Measurements from ENCODE around the gene ZRANB1. TPM values are rescaled to one million over a fixed set of nuclear protein-coding genes. Genes with fewer than 3 reads are reported as not detected.
A peak's percentile ranks its signal among the peaks of the same experiment; 100 is the strongest.

Gene ZRANB1
- total RNA-seq, 1 donor from 2014 or later, result 15.1 TPM

DNA sequence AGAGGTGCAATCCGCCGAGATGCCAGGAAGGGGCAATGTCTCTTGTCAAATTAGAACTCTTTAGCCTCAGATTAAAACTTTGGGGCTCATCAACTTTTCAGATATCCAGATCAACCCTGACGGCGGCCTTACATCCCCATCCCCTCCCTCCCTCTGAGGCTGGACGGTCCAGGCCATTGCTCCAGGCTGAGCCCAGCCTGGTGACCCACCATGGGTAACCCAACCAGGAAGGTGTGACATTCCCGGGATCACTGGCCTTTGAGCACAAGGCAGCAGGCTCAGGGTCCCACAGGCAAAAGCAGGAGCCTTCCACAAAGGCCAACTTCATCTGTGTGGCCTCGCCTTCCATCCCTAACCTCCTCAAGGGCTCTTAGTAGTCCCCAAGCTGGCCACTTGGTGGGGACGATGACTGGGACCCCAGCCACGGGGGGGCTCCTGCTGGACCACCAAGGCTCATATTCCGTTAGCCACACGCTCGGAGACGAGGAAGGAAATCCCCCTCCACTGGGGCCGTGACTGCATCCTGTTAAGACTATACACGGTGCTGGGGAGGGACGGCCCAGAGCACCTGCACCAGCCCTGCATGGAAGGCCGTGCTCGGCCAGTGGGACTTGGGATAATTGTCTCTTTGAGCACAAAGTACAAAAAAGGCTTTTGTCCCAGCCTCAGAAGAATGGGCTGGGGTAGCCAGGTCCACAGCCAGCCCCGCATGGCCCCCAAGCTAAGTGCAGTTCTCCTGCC is 62.8 kb downstream of the ZRANB1 start:
- DNase-seq (ENCODE audit: low read depth in 2 of 2), result no peak

DNA sequence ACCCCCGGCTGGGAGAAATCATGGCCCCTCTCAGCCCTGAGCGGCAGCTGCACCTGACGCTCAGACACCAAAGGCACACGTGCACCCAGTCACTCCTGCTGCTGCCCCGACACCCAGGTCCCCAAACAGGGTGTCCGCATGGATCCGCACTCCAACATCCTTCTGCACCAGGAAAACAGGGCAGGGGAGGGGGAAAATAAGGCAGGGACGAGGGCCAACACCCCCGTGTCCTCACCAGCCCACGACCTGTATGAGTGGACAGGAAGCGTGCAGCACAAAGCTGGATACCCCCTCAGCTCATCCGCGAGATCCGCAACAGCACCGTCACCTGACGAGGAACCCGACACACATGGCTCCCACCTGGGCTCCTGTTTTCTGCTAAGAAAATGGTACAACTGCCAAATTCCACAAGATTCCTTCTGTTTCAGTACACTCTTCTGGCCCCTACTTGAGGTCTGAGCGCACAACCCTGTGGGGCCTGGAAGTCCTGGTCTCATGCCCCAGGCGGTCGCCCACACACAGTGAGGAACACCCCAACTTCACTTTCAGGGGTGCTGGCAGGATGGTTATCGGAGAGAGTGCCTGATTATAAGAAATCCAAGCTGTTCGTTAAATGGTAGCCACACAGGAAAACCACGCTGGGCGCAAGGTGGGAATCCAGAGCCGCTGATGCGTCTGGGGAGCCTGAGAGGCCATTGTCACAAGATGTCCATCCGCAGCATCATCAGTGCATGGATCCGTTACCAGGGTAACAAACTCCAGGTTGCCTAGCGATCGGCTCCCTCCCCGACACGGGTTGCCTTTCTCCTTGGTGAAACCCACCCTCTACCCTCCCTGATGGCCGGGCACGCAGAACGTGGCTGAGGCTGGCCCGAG is 63.6 kb downstream of the ZRANB1 start:
- no peak for DNase-seq (ENCODE audit: low read depth in 2 of 2)

DNA sequence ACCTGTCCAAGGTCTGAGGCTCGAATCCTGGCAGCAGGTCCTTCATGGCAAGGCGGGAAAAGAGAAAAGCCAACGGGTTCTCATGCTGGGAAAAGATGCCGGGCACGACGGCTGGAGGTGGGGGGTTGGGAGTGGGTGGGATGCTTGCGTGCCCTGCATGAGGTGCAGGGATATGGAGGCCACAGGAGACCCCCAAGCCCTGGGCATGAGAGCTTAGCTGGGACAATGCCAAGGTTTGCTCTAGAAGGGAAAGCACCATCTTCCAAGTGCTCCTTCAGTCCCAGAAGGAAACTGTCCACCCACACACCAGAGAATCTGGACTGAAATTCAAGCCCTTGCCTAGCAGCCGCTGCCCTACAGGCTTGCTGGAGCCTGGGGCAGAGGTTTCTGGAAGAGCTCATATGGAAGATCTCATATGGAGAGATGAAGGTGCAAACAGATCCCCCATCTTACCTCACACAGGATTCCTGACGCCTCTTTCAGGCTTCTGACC is 64.3 kb downstream of the ZRANB1 start:
- DNase-seq (ENCODE audit: low read depth in 2 of 2), result no peak

DNA sequence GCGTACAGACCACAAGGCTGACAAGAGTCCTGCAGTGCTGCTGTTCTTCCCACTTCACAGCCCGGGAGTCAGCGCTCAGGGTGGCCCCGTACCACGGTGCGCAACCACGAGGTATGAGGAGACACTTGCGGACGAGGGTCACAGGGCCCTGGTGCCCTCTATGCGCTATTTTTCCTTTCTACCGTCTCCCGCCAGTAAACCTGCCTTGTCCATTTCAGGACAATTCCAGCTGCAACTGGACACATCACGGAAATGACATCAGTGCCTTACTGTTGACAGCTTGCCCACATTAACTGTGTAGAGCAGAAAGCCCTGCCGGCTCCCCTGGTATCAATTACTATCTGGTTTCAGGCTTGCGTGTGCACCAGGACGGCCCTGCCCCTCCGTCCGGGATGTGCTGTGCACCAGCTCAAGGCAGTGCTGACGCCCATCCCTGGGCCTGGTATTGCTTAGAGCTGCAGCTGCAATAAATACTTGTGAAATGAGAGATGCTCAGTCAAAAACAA is 65.1 kb downstream of the ZRANB1 start:
- peak; percentile 44 to 55 for DNase-seq (ENCODE audit: low read depth in 2 of 2)

DNA sequence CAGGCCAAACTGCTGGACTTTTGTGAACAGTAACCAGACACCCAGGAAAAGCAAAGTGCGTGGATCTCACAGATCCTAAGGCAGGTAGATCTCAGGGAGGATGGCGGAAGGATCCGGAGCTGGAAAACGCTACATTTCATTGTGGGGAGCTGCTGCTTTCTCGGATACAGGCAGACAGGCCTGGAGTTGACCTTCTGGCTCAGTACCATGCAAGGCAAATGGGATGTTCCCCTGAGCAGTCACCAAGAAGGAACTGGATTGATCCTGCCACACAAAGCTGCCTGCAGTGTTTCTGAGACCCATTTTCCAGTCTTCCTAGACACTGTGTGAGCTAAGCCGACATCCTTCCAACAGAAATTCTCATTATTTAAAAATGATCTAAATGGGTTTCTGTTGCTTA is 65.5 kb downstream of the ZRANB1 start:
- no peak for DNase-seq (ENCODE audit: low read depth in 2 of 2)

DNA sequence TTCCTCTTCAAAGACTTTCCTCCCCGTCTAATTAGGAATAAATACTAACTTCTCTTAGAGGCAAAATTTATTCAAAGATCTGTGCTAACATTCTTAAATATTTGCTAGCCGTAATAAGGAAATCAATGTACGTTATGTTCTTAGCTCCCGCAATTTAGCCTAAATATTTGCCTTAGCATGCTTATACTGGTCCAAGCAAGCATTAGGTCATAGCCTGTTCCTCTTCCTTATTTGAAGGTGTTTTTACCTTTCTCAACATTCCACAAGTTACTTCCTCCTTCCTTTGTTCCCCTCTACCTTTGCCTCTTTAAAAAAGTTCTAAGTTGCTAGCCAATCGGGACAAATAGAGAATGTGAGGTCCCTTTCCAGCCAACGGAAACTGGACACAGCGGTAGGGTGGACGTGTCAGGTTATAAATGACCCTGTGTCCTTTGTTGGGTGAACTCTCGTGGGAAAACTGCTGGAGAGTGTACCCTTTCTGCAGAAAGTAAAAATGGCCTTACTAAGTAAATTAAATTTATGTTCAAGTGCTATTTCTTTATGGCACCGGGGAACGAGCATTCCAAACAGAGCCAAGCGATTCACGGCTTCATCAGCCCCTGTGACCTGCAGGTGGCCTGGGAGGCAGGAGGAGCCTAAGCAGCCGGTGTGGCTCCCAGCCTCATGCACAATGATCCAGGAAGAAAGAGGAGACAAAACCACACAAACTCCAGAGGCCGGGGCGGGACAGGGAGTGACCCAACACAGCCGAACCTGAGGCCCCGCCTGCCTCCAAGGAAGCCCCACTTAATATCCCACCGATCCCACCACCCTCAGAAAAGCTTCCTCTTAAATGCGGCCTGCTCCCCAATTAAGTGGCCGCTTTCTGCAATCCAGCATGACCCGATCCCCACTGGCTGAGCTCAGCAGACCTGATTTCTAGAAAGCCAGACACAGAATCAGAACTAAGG is 67.0 kb downstream of the ZRANB1 start:
- DNase-seq (ENCODE audit: low read depth in 2 of 2), result no peak

DNA sequence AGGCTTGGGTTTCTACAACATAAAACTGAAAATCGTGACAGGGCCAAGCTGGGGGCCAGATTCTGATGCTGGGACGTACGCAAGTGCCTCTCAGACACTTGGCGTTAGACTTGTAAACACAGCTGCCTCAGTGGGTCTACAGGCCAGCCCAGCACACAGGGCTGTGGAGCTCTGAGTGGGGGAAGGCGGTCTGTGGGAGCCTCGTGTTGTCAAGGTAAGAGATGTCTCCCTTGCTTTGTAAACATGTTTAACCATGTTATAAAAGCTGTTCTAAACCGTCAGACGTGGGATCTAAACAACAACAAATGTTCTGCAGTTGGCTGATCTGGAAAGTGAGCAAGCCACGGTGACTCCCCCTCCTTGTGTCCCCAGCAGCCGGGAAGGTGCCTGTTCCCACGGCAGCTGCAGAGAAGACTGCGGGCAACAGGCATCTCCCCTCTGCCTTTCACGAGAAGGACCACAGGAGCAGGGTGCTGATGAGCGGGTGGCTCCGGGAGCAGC is 67.8 kb downstream of the ZRANB1 start:
- DNase-seq (ENCODE audit: low read depth in 2 of 2), result no peak

DNA sequence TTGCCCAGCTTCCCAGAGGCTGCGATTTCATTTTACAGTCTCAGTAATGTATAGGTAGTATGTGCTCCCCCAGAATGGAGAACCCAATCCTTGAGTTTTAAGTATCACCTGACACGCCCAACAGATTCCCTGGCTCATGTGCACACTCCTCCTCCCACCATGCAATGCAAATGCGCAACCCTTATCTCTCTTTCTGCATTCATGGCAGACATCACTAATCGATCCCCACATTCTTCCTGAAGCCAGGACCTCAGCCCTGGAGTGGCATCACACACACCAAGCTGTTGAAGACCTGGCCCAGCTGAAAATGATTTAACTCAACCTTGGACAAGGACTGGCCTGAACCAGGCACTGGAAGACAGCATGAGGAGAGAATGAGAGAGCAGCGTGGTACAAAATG is 68.4 kb downstream of the ZRANB1 start:
- DNase-seq (ENCODE audit: low read depth in 2 of 2), result no peak

DNA sequence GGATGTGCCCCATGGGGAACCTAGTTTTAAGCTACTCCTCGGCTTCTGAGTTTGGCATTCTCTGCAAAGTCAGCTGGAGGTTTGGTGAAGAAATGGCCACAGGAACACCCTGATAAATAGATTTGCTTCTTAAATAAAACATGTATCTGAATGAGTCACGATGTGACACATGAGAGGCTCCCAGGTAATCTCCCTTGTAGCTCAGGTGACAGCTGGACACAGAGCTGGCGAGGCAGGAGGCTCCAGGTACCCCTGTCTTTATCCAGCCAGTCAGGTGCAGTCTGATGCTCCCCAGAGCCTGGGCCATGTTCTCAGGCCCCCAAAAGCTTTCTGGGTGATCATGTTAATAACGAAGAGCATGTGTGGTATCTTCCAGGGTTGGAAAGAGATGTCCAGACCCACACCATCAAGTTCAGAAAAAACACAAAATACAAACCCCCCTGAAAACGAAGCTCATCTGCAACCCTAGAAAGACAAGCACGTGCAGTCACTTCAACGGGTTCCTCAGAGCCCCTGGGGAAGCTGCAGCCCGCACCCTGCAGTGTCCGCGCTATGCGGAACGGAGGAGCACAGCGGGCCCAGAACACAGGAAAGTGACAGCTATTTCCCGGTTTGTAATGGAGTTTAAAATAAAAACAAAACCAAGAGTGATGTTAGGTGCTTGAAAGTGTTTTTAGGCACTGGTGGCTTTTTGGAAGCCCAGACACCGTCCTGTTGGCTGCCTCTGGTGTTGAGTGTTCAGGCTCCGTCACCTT is 69.4 kb downstream of the ZRANB1 start:
- no peak for DNase-seq (ENCODE audit: low read depth in 2 of 2)

DNA sequence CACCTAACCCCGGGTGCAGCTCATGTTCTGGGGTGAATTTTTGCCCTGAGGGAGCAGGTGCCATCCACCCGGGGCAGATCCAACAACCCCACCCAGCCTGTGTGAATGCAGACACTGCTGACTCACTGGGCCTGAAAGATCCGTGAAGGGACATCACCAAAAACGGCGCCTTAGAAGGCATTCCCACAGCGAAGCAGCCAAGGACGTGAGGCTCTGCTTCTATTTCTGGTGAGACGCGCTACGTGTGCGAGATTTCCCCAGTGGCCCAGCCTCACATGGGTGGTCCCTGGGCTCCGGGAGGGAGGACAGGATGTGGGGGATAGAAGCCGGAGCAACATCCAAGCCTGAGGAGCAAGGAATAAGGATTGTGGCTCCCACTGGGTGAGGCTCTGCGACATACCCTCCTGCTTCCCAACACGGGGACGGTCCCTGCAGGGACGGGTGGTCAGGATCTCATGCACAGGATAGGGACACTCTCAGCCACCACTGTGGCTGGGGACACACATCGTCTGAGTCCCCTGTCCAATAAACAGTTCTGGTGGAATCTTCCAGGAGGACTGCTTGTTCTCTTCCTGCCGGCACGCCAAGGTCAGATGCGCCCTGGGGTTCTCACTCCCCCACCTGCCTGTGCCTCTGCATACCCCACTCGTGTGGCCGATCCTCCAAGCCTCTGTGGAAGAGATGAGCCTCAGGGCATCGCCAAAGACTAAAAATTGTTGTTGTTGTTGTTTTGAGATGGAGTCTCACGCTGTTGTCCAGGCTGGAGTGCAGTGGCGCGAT is 70.2 kb downstream of the ZRANB1 start:
- DNase-seq (ENCODE audit: low read depth in 2 of 2), result no peak

DNA sequence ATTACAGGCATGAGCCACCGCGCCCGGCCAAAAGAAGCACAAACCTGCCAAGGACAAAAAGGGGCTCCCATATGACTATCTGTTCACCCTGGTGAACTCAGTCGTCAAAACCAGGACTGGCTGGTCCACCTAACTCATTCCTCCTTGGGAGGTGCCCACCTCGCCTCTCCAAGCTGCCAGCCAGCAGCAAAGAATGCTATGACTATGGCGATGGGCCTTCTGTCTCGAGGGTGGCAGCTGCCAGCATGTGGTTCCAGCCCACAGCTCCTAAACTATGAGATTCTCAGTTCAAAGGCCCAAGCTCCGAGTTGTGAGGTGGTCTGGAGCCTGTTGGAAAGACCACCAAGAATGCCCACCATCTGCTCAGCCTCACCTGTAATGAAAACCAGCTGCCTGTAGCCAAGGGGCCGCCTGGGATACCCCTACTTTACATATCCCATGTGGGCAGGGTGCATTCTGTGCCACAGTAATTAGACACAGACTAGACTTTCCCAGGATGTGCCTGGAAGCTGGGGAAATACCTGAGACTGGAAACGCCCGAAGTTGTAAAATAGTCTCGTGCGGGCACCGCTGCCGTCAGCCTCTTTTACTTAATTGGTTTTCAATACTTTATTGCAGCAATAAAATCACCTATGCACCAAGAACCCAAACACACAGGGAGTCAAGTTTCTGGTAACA is 71.1 kb downstream of the ZRANB1 start:
- DNase-seq (ENCODE audit: low read depth in 2 of 2), result no peak

DNA sequence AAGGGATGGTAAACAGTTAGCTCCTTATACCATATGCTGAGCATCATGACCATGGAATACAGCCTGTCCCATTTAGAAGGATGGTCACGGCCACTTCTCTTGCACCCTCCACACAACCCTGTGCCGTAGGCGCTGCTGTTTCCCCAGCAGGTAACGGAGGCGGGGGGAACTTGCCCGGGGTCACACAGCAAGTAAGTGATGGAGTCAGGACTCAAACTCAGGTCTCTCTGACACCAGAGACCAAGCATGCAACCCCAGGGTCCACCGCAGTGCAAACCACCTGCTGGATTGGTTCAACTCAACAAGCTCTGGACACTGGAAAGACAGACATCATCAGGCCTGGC is 71.6 kb downstream of the ZRANB1 start:
- no peak for DNase-seq (ENCODE audit: low read depth in 2 of 2)

DNA sequence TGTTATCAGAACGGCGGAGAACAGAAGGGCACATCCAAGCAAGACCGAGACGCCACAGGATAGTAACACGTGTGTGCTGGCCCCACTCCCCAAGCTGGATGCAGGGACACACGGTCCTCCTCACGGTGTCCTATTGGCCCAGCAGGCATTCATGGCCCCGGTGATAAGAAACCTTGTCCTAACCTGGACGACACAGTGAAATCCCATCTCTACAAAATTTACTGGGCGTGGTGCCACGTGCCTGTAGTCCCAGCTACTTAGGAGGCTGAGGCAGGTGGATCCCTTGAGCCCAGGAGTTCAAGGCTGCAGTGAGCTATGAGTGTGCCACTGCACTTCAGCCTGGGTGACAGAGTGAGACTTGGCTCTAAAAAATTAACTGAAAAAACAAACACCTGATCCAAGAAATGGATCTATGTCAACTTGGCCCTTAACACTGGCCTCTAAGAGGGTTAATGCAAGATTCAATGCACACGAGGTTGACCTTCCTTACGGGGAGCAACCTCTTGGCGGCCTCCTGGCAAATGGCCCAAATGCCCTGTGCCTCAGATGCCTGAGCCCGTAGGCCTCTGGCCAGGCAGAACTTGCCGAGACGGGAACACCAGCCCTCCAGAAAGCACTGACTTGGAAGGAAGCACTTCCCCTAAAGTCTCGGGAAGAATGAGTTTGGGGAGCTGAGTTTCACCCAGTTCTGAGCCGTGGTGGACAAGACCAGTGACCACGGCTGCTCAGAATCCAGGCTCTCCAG is 72.3 kb downstream of the ZRANB1 start:
- DNase-seq (ENCODE audit: low read depth in 2 of 2), result peak in 1 of 2 donors; percentile 21

DNA sequence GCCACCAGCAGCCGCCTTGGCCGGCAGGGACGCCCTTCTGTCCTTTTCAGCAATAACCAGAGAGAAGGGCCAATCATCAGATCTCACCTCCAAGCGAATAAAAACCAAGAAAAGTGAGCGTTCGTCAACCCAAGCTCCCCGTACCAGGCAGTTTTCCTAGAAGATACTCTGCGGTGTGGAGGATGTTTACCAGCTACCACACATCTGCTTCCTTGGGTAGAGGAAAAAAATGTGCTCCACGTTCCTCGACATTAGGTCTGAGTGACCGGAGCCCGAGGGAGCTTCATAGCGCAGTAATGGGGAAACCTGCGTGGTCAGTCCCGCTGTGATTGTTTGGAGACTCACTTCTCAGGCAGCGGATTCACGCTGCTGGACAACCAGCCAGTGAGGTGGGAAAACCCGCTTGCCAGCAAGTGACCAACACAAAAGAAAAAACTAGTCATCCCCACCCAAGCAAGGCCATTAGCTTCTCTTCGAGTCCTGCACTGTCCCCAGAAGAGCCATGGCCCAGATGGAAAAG is 73.0 kb downstream of the ZRANB1 start:
- no peak for DNase-seq (ENCODE audit: low read depth in 2 of 2)

DNA sequence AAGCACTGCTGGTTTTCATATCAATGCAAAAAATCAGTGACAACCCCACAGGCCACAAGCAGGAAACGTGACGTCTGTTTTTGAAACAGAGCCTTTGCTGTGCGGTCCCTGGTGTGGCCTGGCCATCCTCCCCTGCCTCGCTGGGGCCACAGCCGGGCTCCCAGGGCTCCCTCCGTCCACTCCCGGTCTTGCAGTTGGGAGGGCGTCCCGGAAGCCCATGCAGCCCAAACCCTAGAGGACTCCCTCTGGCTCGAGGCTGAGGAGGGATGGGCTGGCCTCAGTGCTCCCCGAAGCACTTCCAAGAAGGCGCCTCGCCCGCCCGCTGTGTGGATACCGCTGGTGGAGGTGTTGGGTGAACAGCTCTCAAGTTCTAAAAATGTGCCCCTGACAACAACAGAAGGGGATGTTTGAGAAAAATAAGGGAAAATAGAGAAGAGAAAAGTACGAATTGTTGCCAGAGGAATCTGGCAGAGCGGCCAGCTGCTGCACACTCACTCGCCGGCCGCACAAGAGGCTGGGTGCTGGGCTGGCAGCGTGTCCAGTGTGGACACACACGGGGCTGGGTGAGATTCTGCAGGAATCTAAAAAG is 73.5 kb downstream of the ZRANB1 start:
- no peak for DNase-seq (ENCODE audit: low read depth in 2 of 2)

DNA sequence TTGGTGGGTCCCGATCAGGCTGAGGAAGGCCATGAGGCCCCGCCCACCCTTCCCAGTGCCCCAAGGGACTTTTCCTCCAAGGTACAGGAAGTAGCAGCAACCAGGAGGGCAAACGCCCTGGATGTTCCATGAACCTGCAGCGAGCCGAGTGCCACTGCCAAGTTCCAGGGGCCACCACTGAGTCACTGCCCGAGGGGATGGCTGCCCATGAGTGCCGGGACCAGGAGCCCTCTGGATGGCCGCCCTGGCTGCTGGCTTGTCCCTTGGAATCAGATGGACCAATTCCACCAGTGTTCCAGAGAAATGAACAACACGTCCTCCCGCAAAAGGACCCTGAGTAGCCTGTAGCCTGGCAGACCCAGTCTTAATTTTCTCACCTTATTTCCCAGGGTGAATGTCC is 74.2 kb downstream of the ZRANB1 start:
- no peak for DNase-seq (ENCODE audit: low read depth in 2 of 2)

DNA sequence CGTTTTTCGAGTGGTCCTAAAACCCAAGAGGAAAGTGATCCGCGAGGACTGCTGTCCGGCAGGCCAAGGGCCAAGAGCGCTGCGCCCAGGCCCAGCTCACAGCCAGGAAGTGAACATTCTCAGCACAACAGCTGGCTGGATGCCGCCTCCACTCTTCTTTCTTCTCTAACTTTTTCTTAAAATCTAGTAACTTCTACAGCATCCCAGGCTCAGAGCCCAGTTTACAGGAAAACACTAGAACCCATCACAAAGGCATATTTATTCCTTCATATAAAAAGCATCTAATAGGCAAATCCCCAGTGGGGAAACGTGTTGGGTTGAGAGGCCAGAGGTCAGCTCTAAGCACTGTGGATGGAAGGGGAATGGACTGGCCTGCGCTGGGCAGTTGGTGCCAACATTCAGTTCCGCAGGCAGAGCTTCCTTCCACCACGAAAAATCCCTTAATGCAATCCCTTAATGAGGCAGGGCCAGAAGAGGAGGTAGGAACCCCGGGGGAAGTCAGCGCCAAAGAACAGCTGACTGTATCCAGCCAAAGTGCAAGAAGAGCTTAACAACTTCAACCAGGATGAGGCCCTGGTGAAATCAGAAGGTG is 74.8 kb downstream of the ZRANB1 start:
- DNase-seq (ENCODE audit: low read depth in 2 of 2), result peak in 1 of 2 donors; percentile 52

Measured in dermis microvascular lymphatic vessel endothelial cell (primary cell).